ENCODE results near the gene SMARCA4.

DNA sequence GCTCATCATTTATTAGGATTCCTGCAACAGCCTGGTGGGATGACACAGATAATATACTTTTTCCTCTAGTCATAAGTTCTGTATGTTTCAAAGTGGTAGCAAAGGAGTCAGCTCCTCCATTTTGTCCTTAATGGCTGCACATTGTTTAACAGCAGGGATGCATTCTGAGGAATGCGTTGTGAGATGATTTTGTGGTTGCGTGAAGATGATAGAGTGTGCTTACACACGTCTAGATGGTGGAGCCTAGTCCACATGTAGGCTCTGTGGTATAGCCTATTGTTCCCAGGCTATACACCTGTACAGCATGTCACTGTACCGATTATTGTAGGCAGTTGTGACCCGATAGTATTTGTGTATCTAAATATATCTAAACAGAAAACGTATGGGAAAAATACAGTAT lies 4.6 kb downstream of the SMARCA4 start:
- TF ChIP-seq, protein P1, sequence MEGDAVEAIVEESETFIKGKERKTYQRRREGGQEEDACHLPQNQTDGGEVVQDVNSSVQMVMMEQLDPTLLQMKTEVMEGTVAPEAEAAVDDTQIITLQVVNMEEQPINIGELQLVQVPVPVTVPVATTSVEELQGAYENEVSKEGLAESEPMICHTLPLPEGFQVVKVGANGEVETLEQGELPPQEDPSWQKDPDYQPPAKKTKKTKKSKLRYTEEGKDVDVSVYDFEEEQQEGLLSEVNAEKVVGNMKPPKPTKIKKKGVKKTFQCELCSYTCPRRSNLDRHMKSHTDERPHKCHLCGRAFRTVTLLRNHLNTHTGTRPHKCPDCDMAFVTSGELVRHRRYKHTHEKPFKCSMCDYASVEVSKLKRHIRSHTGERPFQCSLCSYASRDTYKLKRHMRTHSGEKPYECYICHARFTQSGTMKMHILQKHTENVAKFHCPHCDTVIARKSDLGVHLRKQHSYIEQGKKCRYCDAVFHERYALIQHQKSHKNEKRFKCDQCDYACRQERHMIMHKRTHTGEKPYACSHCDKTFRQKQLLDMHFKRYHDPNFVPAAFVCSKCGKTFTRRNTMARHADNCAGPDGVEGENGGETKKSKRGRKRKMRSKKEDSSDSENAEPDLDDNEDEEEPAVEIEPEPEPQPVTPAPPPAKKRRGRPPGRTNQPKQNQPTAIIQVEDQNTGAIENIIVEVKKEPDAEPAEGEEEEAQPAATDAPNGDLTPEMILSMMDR (IDR thresholded peaks at IDR 0.05; ENCODE audit: poor library complexity): no peak
- TF ChIP-seq EZH2 (IDR thresholded peaks at IDR 0.05; ENCODE audit: borderline replicate concordance): no peak
- TF ChIP-seq EZH2phosphoT487 (IDR thresholded peaks at IDR 0.05; ENCODE audit: low read depth, severe bottlenecking, unreplicated experiment): no peak

Data from hepatocyte (in vitro differentiated cells).